Muscle layer of colon (tissue), 2 donors: Measurements from ENCODE around the gene UQCRH.
"Not testable (repeated sequence)": the region's sequence is repeated elsewhere in the genome, so short reads cannot be mapped to it uniquely, and the experiment has no call there.

Experiments used
- H3K27ac ChIP-seq: one replicate; pipeline ENCODE4 v1.7.0; 2013; ENCODE audit warnings: low read depth, mild to moderate bottlenecking, low read length, moderate library complexity
- H3K27me3 ChIP-seq, 2 donors: one replicate each; pipeline ENCODE4 v1.7.0; 2013; ENCODE audit warnings: low read length in 2 of 2, mild to moderate bottlenecking in 2 of 2; ENCODE audit not compliant: insufficient read depth in 2 of 2, control insufficient read depth in 1 of 2
- H3K36me3 ChIP-seq: one replicate; pipeline ENCODE4 v1.7.0; 2013; ENCODE audit warnings: mild to moderate bottlenecking, low read length; ENCODE audit not compliant: insufficient read depth
- H3K4me1 ChIP-seq: one replicate; pipeline ENCODE4 v1.7.0; 2013; ENCODE audit warnings: mild to moderate bottlenecking, low read length; ENCODE audit not compliant: insufficient read depth
- H3K4me3 ChIP-seq, 2 donors: one replicate each; pipeline ENCODE4 v1.7.0; 2013; ENCODE audit warnings: low read length in 2 of 2, low read depth in 1 of 2, mild to moderate bottlenecking in 1 of 2, moderate library complexity in 1 of 2
- H3K9ac ChIP-seq: one replicate; pipeline ENCODE4 v1.7.0; 2013; ENCODE audit warnings: low read length
- H3K9me3 ChIP-seq: one replicate; pipeline ENCODE4 v1.7.0; 2013; ENCODE audit warnings: mild to moderate bottlenecking, low read length
- donor health status: abdominal sarcoma.
- donor health status: Adenocarcinoma of cecum.

UQCRH gene

GRCh38 chr1:46341222-46342083 is 38.0 kb downstream of the UQCRH start:
- Histone ChIP-seq H3K27me3 (no peaks in the 10 kb centered on the region), H3K4me1 (peaks cover 7% of the 10 kb centered on the region), H3K9ac (peak overlapping the region; percentile 89), H3K4me3 (peak overlapping the region; percentile 66 to 90), H3K36me3 (peaks cover 12% of the 10 kb centered on the region), H3K27ac (peak overlapping the region; percentile 74), H3K9me3 (no peaks in the 10 kb centered on the region)

GRCh38 chr1:46342084-46342656 is 38.7 kb downstream of the UQCRH start:
- Histone ChIP-seq H3K9me3 (no peaks in the 10 kb centered on the region), H3K27me3 (no peaks in the 10 kb centered on the region), H3K36me3 (peaks cover 19% of the 10 kb centered on the region), H3K4me3 (peak overlapping the region in 1 of 2 donors; percentile 90), H3K27ac (peak overlapping the region; percentile 74), H3K4me1 (peaks cover 7% of the 10 kb centered on the region), H3K9ac (no peak overlapping the region)

GRCh38 chr1:46342677-46343350 is 39.3 kb downstream of the UQCRH start:
- H3K36me3 ChIP-seq = peaks cover 23% of the 10 kb centered on the region
- H3K27me3 ChIP-seq = no peaks in the 10 kb centered on the region
- no peak overlapping the region for H3K9ac ChIP-seq
- no peaks in the 10 kb centered on the region for H3K9me3 ChIP-seq
- H3K27ac ChIP-seq = no peak overlapping the region
- H3K4me1 ChIP-seq = peaks cover 7% of the 10 kb centered on the region
- no peak overlapping the region for H3K4me3 ChIP-seq

- Histone ChIP-seq H3K27ac (no peak overlapping the region), H3K27me3 (no peaks in the 10 kb centered on the region), H3K4me1 (peaks cover 7% of the 10 kb centered on the region), H3K4me3 (no peak overlapping the region), H3K9me3 (no peaks in the 10 kb centered on the region), H3K9ac (no peak overlapping the region), H3K36me3 (peaks cover 23% of the 10 kb centered on the region)
Observed at GRCh38 chr1:46343351-46343695, 39.8 kb downstream of the UQCRH start.

GRCh38 chr1:46343705-46344104 is 40.2 kb downstream of the UQCRH start:
- no peaks in the 10 kb centered on the region for H3K9me3 ChIP-seq
- H3K27ac ChIP-seq = no peak overlapping the region
- H3K36me3 ChIP-seq = peaks cover 23% of the 10 kb centered on the region
- H3K4me1 ChIP-seq = peaks cover 7% of the 10 kb centered on the region
- no peak overlapping the region for H3K4me3 ChIP-seq
- H3K9ac ChIP-seq = no peak overlapping the region
- no peaks in the 10 kb centered on the region for H3K27me3 ChIP-seq

- no peak overlapping the region for H3K27ac ChIP-seq
- H3K36me3 ChIP-seq = peaks cover 25% of the 10 kb centered on the region
- no peaks in the 10 kb centered on the region for H3K27me3 ChIP-seq
- no peaks in the 10 kb centered on the region for H3K9me3 ChIP-seq
- H3K4me3 ChIP-seq = no peak overlapping the region
- H3K4me1 ChIP-seq = peaks cover 7% of the 10 kb centered on the region
- H3K9ac ChIP-seq = no peak overlapping the region
Observed at GRCh38 chr1:46344481-46344880, 41.0 kb downstream of the UQCRH start.

- H3K36me3 ChIP-seq = peaks cover 33% of the 10 kb centered on the region
- no peak overlapping the region for H3K4me3 ChIP-seq
- no peaks in the 10 kb centered on the region for H3K27me3 ChIP-seq
- peaks cover 7% of the 10 kb centered on the region for H3K4me1 ChIP-seq
- no peaks in the 10 kb centered on the region for H3K9me3 ChIP-seq
- H3K9ac ChIP-seq = no peak overlapping the region
- H3K27ac ChIP-seq = no peak overlapping the region
Observed at GRCh38 chr1:46345281-46345680, 41.8 kb downstream of the UQCRH start.

- H3K9me3 ChIP-seq = no peaks in the 10 kb centered on the region
- no peaks in the 10 kb centered on the region for H3K4me1 ChIP-seq
- H3K9ac ChIP-seq = no peak overlapping the region
- no peak overlapping the region for H3K27ac ChIP-seq
- H3K4me3 ChIP-seq = no peak overlapping the region
- peaks cover 35% of the 10 kb centered on the region for H3K36me3 ChIP-seq
- no peaks in the 10 kb centered on the region for H3K27me3 ChIP-seq
Observed at GRCh38 chr1:46352363-46352762, 48.9 kb downstream of the UQCRH start.

GRCh38 chr1:46355920-46356319 is 52.4 kb downstream of the UQCRH start:
- not testable (repeated sequence) for H3K4me3 ChIP-seq, H3K27me3 ChIP-seq, H3K9ac ChIP-seq, H3K27ac ChIP-seq, H3K4me1 ChIP-seq, H3K9me3 ChIP-seq
- H3K36me3 ChIP-seq = peaks cover 26% of the 10 kb centered on the region

- Histone ChIP-seq H3K27me3 (no peaks in the 10 kb centered on the region), H3K36me3 (peaks cover 42% of the 10 kb centered on the region), H3K4me1 (no peaks in the 10 kb centered on the region), H3K4me3 (no peak overlapping the region), H3K9ac (no peak overlapping the region), H3K27ac (no peak overlapping the region), H3K9me3 (no peaks in the 10 kb centered on the region)
Observed at GRCh38 chr1:46362158-46362557, 58.7 kb downstream of the UQCRH start.

GRCh38 chr1:46363121-46363520 is 59.6 kb downstream of the UQCRH start:
- Histone ChIP-seq H3K9me3 (no peaks in the 10 kb centered on the region), H3K9ac (no peak overlapping the region), H3K36me3 (peaks cover 43% of the 10 kb centered on the region), H3K4me1 (no peaks in the 10 kb centered on the region), H3K27me3 (no peaks in the 10 kb centered on the region), H3K4me3 (no peak overlapping the region), H3K27ac (no peak overlapping the region)
